Sigmoid colon (tissue), 7 donors: ENCODE results near the gene ARHGAP40. TPM values are rescaled to one million over a fixed set of nuclear protein-coding genes. Genes with fewer than 3 reads are reported as not detected.

Experiments
- DNase-seq: peaks from one replicate; pipeline ENCODE4 v3.0.0-alpha.2; 2019
- H3K27ac ChIP-seq, 4 donors: fragments of 200-600 bp; sonication (generic); one replicate each; pipeline ENCODE4 v1.5.1; 2016 to 2019; ENCODE audit warnings: mild to moderate bottlenecking in 1 of 4
- H3K27me3 ChIP-seq, 3 donors: fragments of 200-600 bp; sonication (generic); one replicate each; pipeline ENCODE4 v1.5.1; 2019; ENCODE audit warnings: mild to moderate bottlenecking in 1 of 3
- H3K36me3 ChIP-seq, 4 donors: fragments of 200-600 bp; sonication (generic); one replicate each; pipeline ENCODE4 v1.5.1; 2016 to 2019
- H3K4me1 ChIP-seq, 4 donors: fragments of 200-600 bp; sonication (generic); one replicate each; pipeline ENCODE4 v1.5.1; 2017 to 2019
- H3K4me3 ChIP-seq, 4 donors: fragments of 200-600 bp; sonication (generic); one replicate each; pipeline ENCODE4 v1.5.1; 2017 to 2019; ENCODE audit warnings: mild to moderate bottlenecking in 2 of 4, moderate library complexity in 1 of 4
- H3K9me3 ChIP-seq, 4 donors: fragments of 200-600 bp in 3 of 4; sonication (generic) in 3 of 4; one replicate each; pipeline versions ENCODE4 v1.5.1 to v1.6.1; 2013 to 2019
- EP300 ChIP-seq, 4 donors: sonication (generic); formaldehyde crosslinking; IDR thresholded peaks; one replicate each; pipeline ENCODE4 v1.6.1; 2017; ENCODE audit warnings: antibody characterized with exemption in 4 of 4
- POLR2A ChIP-seq, 2 donors: fragments of 450-650 bp; IDR thresholded peaks; one replicate each; pipeline ENCODE4 v1.6.1; 2016; ENCODE audit warnings: antibody characterized with exemption in 2 of 2, mild to moderate bottlenecking in 2 of 2, moderate library complexity in 2 of 2
- POLR2AphosphoS5 ChIP-seq, 4 donors: sonication (generic); formaldehyde crosslinking; IDR thresholded peaks; one replicate each; pipeline ENCODE4 v1.6.1; 2017; ENCODE audit warnings: antibody characterized with exemption in 4 of 4
- WGBS, 2 donors: extraction: QIAGEN DNeasy Blood & Tissue Kit; methylation state at CpG; one replicate each; pipeline ENCODE4 v1.1.7; 2013; 5-methylcytosine and 5-hydroxymethylcytosine counted together
- intact Hi-C: fragments of 100-400 bp; cut with DNase I; formaldehyde crosslinking; loops from one replicate; pipeline ENCODE4 v1.15.1; 2023
- polyA plus RNA-seq, 3 donors: library from polyadenylated mRNA; stranded (reverse); fragments of 200-250 nt; gene quantifications; one replicate each; pipeline ENCODE4 v1.2.3, GENCODE V29; 2013
- total RNA-seq, 4 donors: library from RNA; depleted of rRNA; stranded (reverse); fragments of >200 nt; gene quantifications; one replicate each; pipeline ENCODE4 v1.1.0, GENCODE V29; 2016
- TF ChIP-seq, protein P1 (sequence below), 4 experiments: fragments of 450-650 bp in 3 of 4; fragments of 200-600 bp in 1 of 4; IDR thresholded peaks; one replicate each; pipeline ENCODE4 v1.5.1; 2016 to 2019; ENCODE audit warnings: antibody characterized with exemption in 4 of 4, mild to moderate bottlenecking in 3 of 4, moderate library complexity in 2 of 4
- donor health status: healthy with polysubstance abuse.
- donor health status: Bipolar disorder and iron deficiency.
- donor health status: healthy.

ARHGAP40 gene
- total and polyA plus RNA-seq, 7 donors = not detected

DNA sequence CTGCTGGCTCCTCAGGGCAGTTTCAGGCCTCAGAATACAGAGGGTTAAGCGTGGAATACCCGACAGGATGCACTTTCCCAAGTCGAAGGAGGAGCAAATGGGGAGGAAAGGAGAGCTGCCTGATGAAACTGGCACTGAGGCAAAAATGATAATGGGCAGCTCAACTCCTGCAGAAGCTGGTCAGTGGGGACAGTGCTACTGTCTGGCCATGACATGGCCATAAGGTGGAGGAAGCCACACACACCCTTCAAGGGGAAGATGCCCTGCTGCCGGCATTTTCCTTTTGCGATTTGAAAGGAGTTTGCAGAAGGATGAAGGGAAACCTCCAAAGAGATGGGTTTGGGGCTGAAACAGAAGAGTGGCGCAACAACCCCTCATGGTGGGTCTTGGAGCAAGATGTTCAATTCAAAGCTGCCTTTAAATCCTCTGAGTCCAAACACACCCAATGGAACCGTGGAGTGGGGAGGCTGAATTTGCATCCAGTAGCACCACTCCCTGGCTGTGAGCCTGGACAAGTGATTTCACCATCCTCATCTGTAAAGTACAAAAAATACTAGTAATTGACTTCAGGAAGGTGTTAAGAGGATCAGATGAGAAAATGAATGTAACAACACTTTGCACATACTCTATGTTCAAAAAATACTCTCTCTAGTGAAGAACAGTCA, 17.4 kb upstream of the ARHGAP40 start:
- Histone ChIP-seq H3K27ac (no peak overlapping the region), H3K9me3 (no peaks in the 10 kb centered on the region), H3K27me3 (peaks cover 0 to 36% (median 0%) of the 10 kb centered on the region in 3 donors), H3K4me1 (no peaks in the 10 kb centered on the region), H3K36me3 (no peaks in the 10 kb centered on the region), H3K4me3 (no peak overlapping the region)
- no peak for DNase-seq
- no peak for TF ChIP-seq POLR2AphosphoS5 (IDR thresholded peaks at IDR 0.05)
- no peak for TF ChIP-seq EP300 (IDR thresholded peaks at IDR 0.05)
- TF ChIP-seq POLR2A (IDR thresholded peaks at IDR 0.05) = no peak
- TF ChIP-seq, protein P1, sequence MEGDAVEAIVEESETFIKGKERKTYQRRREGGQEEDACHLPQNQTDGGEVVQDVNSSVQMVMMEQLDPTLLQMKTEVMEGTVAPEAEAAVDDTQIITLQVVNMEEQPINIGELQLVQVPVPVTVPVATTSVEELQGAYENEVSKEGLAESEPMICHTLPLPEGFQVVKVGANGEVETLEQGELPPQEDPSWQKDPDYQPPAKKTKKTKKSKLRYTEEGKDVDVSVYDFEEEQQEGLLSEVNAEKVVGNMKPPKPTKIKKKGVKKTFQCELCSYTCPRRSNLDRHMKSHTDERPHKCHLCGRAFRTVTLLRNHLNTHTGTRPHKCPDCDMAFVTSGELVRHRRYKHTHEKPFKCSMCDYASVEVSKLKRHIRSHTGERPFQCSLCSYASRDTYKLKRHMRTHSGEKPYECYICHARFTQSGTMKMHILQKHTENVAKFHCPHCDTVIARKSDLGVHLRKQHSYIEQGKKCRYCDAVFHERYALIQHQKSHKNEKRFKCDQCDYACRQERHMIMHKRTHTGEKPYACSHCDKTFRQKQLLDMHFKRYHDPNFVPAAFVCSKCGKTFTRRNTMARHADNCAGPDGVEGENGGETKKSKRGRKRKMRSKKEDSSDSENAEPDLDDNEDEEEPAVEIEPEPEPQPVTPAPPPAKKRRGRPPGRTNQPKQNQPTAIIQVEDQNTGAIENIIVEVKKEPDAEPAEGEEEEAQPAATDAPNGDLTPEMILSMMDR (IDR thresholded peaks at IDR 0.05) = no peak
- intact Hi-C loops = no loop called here
- 48 to 53% methylated on average over 7 of the region's 7 CpGs for WGBS, 2 donors

DNA sequence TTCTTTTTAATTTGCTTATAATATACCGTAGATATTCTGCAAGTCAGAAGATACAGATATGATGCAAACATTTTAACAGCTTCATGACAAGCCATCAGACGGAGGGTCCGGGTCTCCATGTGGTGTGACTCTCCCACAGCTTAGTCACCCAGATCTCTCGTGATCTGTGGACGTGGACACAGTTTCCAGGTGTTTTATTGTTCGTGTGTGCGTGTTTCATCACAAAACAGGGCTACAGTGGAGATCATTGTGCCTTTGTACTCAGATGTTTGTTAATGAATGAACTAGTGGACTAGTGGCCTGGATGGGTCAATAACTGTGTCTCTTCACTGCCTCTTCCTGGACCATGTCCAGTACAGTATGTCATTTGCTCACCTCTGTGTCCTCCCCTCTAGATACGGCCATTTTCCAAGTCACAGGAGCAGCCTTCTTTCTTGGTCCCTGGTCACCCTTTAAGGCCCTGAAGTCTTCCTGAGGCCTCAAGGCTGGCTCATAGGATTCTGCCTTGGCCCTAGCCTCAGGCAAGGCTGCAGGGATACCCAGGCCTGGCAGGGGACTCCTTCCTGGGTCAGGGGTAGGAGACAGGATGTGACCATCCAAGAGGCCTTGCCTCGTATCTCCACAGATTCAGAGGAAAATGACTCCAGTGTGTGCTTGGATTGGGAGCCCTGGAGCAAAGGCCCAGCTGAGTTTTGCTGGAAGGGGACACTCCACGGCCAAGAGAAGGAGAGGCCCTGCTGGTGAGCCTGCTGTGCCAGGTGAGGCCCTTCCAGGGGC, 16.0 kb upstream of the ARHGAP40 start:
- Histone ChIP-seq H3K4me3 (no peak overlapping the region), H3K27ac (no peak overlapping the region), H3K27me3 (peaks cover 0 to 36% (median 0%) of the 10 kb centered on the region in 3 donors), H3K36me3 (no peaks in the 10 kb centered on the region), H3K9me3 (no peaks in the 10 kb centered on the region), H3K4me1 (no peaks in the 10 kb centered on the region)
- DNase-seq = no peak
- intact Hi-C loops = no loop called here
- TF ChIP-seq POLR2A (IDR thresholded peaks at IDR 0.05) (no peak), POLR2AphosphoS5 (IDR thresholded peaks at IDR 0.05) (no peak), EP300 (IDR thresholded peaks at IDR 0.05) (no peak)
- TF ChIP-seq, protein P1 (IDR thresholded peaks at IDR 0.05) = no peak
- 70 to 82% methylated on average over 10 of the region's 10 CpGs for WGBS, 2 donors

DNA sequence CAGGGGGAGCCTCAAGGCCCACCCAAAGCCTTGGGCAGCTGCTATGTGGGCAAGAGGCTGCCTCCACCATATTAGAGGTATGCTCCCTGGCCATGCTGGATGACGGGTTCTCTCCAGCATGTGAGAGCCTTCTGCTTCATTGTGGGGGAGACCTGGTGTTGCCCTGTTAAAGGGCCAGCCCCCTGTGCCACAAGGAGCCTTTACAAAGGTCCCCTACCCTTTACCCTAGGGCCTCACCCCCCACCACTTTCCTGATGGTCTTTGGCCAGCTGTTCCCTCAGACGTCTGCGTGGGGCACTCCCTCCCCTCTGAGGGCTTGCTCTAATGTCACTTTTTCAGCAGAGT, 15.5 kb upstream of the ARHGAP40 start:
- TF ChIP-seq, protein P1 (IDR thresholded peaks at IDR 0.05) = no peak
- no peak for TF ChIP-seq POLR2A (IDR thresholded peaks at IDR 0.05)
- TF ChIP-seq POLR2AphosphoS5 (IDR thresholded peaks at IDR 0.05) = no peak
- TF ChIP-seq EP300 (IDR thresholded peaks at IDR 0.05) = no peak
- intact Hi-C loops = no loop called here
- Histone ChIP-seq H3K36me3 (no peaks in the 10 kb centered on the region), H3K27ac (no peak overlapping the region), H3K4me1 (no peaks in the 10 kb centered on the region), H3K4me3 (no peak overlapping the region), H3K9me3 (no peaks in the 10 kb centered on the region), H3K27me3 (peaks cover 0 to 41% (median 0%) of the 10 kb centered on the region in 3 donors)
- WGBS, 2 donors = 69 to 71% methylated on average over 3 of the region's 3 CpGs
- no peak for DNase-seq

DNA sequence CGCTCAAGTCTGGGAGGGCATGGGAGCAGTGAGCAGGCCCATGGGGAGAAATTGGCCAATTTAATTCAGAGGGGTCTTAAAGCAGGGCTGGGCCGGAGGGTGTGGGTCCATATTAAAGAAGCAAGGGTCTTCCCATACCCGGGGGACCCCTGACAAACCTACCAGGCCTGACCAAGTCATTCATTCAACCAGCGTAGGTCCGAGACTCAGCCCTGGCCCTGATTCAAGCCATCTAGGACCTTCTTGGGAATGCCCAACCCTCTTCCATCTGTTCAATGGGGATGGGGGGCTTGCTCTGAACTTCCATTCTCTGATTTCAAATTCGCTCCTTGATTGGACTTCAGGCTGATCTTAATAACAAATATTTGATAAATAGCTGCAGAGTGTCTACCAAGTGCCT, 13.3 kb upstream of the ARHGAP40 start:
- WGBS, 2 donors = 86 to 91% methylated on average over 6 of the region's 6 CpGs
- intact Hi-C loops = no loop called here
- no peak for TF ChIP-seq EP300 (IDR thresholded peaks at IDR 0.05)
- no peak for TF ChIP-seq POLR2AphosphoS5 (IDR thresholded peaks at IDR 0.05)
- TF ChIP-seq, protein P1 (IDR thresholded peaks at IDR 0.05) = no peak
- no peak for TF ChIP-seq POLR2A (IDR thresholded peaks at IDR 0.05)
- Histone ChIP-seq H3K36me3 (no peaks in the 10 kb centered on the region), H3K4me3 (no peak overlapping the region), H3K9me3 (no peaks in the 10 kb centered on the region), H3K27ac (no peak overlapping the region), H3K4me1 (no peaks in the 10 kb centered on the region), H3K27me3 (peaks cover 0 to 46% (median 0%) of the 10 kb centered on the region in 3 donors)
- no peak for DNase-seq
